Osteocyte (in vitro differentiated cells): ENCODE data around the gene USP21. TPM values are rescaled to one million over a fixed set of nuclear protein-coding genes. Genes with fewer than 3 reads are reported as not detected.

Experiments
- DNase-seq: peaks from one replicate; pipeline ENCODE4 v3.0.0; 2021; ENCODE audit warnings: mixed read lengths; ENCODE audit not compliant: unreplicated experiment; ENCODE audit errors: extremely low spot score
- H3K27ac Mint-ChIP-seq: one replicate; pipeline ENCODE4 v1.8.0; 2021; ENCODE audit warnings: mild to moderate bottlenecking, mixed read lengths; ENCODE audit not compliant: unreplicated experiment
- H3K27me3 Mint-ChIP-seq: one replicate; pipeline ENCODE4 v1.8.0; 2021; ENCODE audit warnings: mixed read lengths; ENCODE audit not compliant: unreplicated experiment
- H3K36me3 Mint-ChIP-seq: one replicate; pipeline ENCODE4 v1.8.0; 2021; ENCODE audit warnings: mixed read lengths; ENCODE audit not compliant: unreplicated experiment
- H3K4me1 Mint-ChIP-seq: one replicate; pipeline ENCODE4 v1.8.0; 2021; ENCODE audit warnings: mixed read lengths; ENCODE audit not compliant: unreplicated experiment
- H3K4me3 Mint-ChIP-seq: one replicate; pipeline ENCODE4 v1.8.0; 2021; ENCODE audit warnings: mild to moderate bottlenecking, moderate library complexity, mixed read lengths; ENCODE audit not compliant: unreplicated experiment
- H3K9me3 Mint-ChIP-seq: one replicate; pipeline ENCODE4 v1.8.0; 2021; ENCODE audit warnings: mixed read lengths; ENCODE audit not compliant: unreplicated experiment
- CTCF ChIP-seq: fragments of 200-600 bp; sonication (generic); IDR thresholded peaks from 2 replicates; pipeline ENCODE4 v1.5.0; 2021; ENCODE audit warnings: antibody characterized with exemption, mild to moderate bottlenecking, moderate library complexity
- total RNA-seq: library from RNA; stranded (reverse); gene quantifications from 2 replicates; pipeline ENCODE4 v1.2.1, GENCODE V29; 2021

USP21 gene
- total RNA-seq, 1 donor from 2014 or later, result 27.5 TPM

- Mint-ChIP-seq H3K9me3 (no peaks in the 10 kb centered on the region), H3K27me3 (no peaks in the 10 kb centered on the region), H3K27ac (no peak overlapping the region), H3K4me3 (no peak overlapping the region), H3K4me1 (peaks cover 21% of the 10 kb centered on the region), H3K36me3 (peaks cover 2% of the 10 kb centered on the region)
- TF ChIP-seq CTCF, result peak; percentile 88
- no peak for DNase-seq
Measured at GRCh38 chr1:161192476-161193465, 33.5 kb downstream of the USP21 start.

- DNase-seq, result no peak
- H3K4me3 Mint-ChIP-seq, result no peak overlapping the region
- H3K9me3 Mint-ChIP-seq, result no peaks in the 10 kb centered on the region
- peaks cover 30% of the 10 kb centered on the region for H3K4me1 Mint-ChIP-seq
- TF ChIP-seq CTCF, result no peak
- H3K36me3 Mint-ChIP-seq, result peaks cover 2% of the 10 kb centered on the region
- H3K27me3 Mint-ChIP-seq, result no peaks in the 10 kb centered on the region
- no peak overlapping the region for H3K27ac Mint-ChIP-seq
Measured at GRCh38 chr1:161193561-161194235, 34.4 kb downstream of the USP21 start.

GRCh38 chr1:161195171-161195570 is 35.9 kb downstream of the USP21 start:
- no peak overlapping the region for H3K4me3 Mint-ChIP-seq
- peaks cover 2% of the 10 kb centered on the region for H3K36me3 Mint-ChIP-seq
- no peaks in the 10 kb centered on the region for H3K27me3 Mint-ChIP-seq
- no peak for DNase-seq
- H3K4me1 Mint-ChIP-seq, result peaks cover 44% of the 10 kb centered on the region
- H3K27ac Mint-ChIP-seq, result no peak overlapping the region
- TF ChIP-seq CTCF, result no peak
- no peaks in the 10 kb centered on the region for H3K9me3 Mint-ChIP-seq

GRCh38 chr1:161196111-161196510 is 36.8 kb downstream of the USP21 start:
- Mint-ChIP-seq H3K9me3 (no peaks in the 10 kb centered on the region), H3K36me3 (peaks cover 2% of the 10 kb centered on the region), H3K4me1 (peaks cover 47% of the 10 kb centered on the region), H3K27ac (peak overlapping the region; percentile 7), H3K4me3 (no peak overlapping the region), H3K27me3 (no peaks in the 10 kb centered on the region)
- DNase-seq, result no peak
- TF ChIP-seq CTCF, result no peak
